IMR-90 (cell line): ENCODE results near the gene HSPA9. TPM values are rescaled to one million over a fixed set of nuclear protein-coding genes. Genes with fewer than 3 reads are reported as not detected.
A peak's percentile ranks its signal among the peaks of the same experiment; 100 is the strongest.

ENCODE experiments used
- ATAC-seq: fragments of 200-7000 bp; cut with Tn5 transposase; 2 replicates; pipeline ENCODE4 v1.9.1; 2020; ENCODE audit warnings: low read depth, mild to moderate bottlenecking, moderate library complexity
- BruUV-seq: library from RNA; stranded (reverse); fragments of 400-500 nt; replicated peaks from 2 replicates; lab custom pipeline; 2021; lab: Mats Ljungman, UMichigan
- CTCF ChIA-PET: fragments of 300-600 bp; formaldehyde crosslinking; extraction: SDS; loops from one replicate; lab custom pipeline; 2021; ENCODE audit warnings: antibody characterized with exemption; lab: Yijun Ruan, JAX
- POLR2A ChIA-PET: fragments of 300-600 bp; sonication (Branson Sonifier 250); formaldehyde crosslinking; loops from one replicate; lab custom pipeline; 2022; ENCODE audit warnings: antibody characterized with exemption; ENCODE audit not compliant: unreplicated experiment; lab: Charles Lee
- DNase-seq: peaks from one replicate; pipeline ENCODE4 v3.0.0; 2013
- H2AFZ ChIP-seq: replicated peaks from 2 replicates; pipeline ENCODE3; 2013; ENCODE audit warnings: low read length, mild to moderate bottlenecking; ENCODE audit not compliant: poor library complexity
- H2AK5ac ChIP-seq: 2 replicates; pipeline ENCODE4 v1.6.1; 2013; ENCODE audit warnings: low read depth, low read length, inconsistent platforms
- H2AK9ac ChIP-seq: replicated peaks from 2 replicates; pipeline ENCODE3; 2013; ENCODE audit warnings: mild to moderate bottlenecking, low read depth, low read length, moderate library complexity; ENCODE audit not compliant: poor library complexity
- H2BK120ac ChIP-seq: 2 replicates; pipeline ENCODE4 v1.6.1; 2013; ENCODE audit warnings: low read depth, low read length, inconsistent platforms
- H2BK15ac ChIP-seq: 3 replicates; pipeline ENCODE4 v1.6.1; 2013; ENCODE audit warnings: low read depth, low read length, inconsistent platforms
- H2BK20ac ChIP-seq: 2 replicates; pipeline ENCODE4 v1.6.1; 2013; ENCODE audit warnings: low read depth, mild to moderate bottlenecking, inconsistent platforms, low read length, moderate library complexity
- H2BK5ac ChIP-seq: 2 replicates; pipeline ENCODE4 v1.6.1; 2013; ENCODE audit warnings: mild to moderate bottlenecking, low read depth, low read length, inconsistent platforms; ENCODE audit not compliant: poor library complexity, severe bottlenecking
- H3K14ac ChIP-seq: replicated peaks from 2 replicates; pipeline ENCODE4 v1.6.1; 2013; ENCODE audit warnings: low read depth, low read length, inconsistent platforms
- H3K18ac ChIP-seq: 2 replicates; pipeline ENCODE4 v1.6.1; 2013; ENCODE audit warnings: low read depth, low read length, control low read depth
- H3K23ac ChIP-seq: 2 replicates; pipeline ENCODE4 v1.6.1; 2013; ENCODE audit warnings: low read depth, low read length, inconsistent platforms
- H3K27ac ChIP-seq: 2 replicates; pipeline ENCODE4 v1.5.1; 2013; ENCODE audit warnings: mild to moderate bottlenecking, control low read depth, low read length; ENCODE audit not compliant: insufficient read depth
- H3K27me3 ChIP-seq: 2 replicates; pipeline ENCODE4 v1.6.1; 2013; ENCODE audit warnings: low read length; ENCODE audit not compliant: control insufficient read depth, insufficient read depth
- H3K36me3 ChIP-seq: 2 replicates; pipeline ENCODE4 v1.6.1; 2013; ENCODE audit warnings: low read length, mixed read lengths; ENCODE audit not compliant: control insufficient read depth, insufficient read depth
- H3K4ac ChIP-seq: 2 replicates; pipeline ENCODE4 v1.6.1; 2013; ENCODE audit warnings: low read depth, low read length, inconsistent platforms
- H3K4me1 ChIP-seq: 2 replicates; pipeline ENCODE4 v1.6.1; 2013; ENCODE audit warnings: low read length, mixed read lengths; ENCODE audit not compliant: control insufficient read depth, insufficient read depth
- H3K4me2 ChIP-seq: 2 replicates; pipeline ENCODE4 v1.6.1; 2013; ENCODE audit warnings: low read depth, mild to moderate bottlenecking, control low read depth, low read length, moderate library complexity
- H3K4me3 ChIP-seq: 2 replicates; pipeline ENCODE4 v1.5.1; 2013; ENCODE audit warnings: low read depth, mild to moderate bottlenecking, control low read depth, low read length, moderate library complexity; ENCODE audit not compliant: insufficient read depth
- H3K56ac ChIP-seq: 2 replicates; pipeline ENCODE4 v1.6.1; 2013; ENCODE audit warnings: low read length, inconsistent platforms; ENCODE audit not compliant: insufficient read depth; ENCODE audit errors: extremely low read depth
- H3K79me1 ChIP-seq, 2 experiments: 2 replicates each; pipeline ENCODE4 v1.6.1; 2013; ENCODE audit warnings: low read length in 2 of 2, inconsistent platforms in 1 of 2, low read depth in 1 of 2
- H3K9ac ChIP-seq: 2 replicates; pipeline ENCODE4 v1.6.1; 2013; ENCODE audit warnings: low read depth, low read length, control low read depth
- H3K9me1 ChIP-seq: 2 replicates; pipeline ENCODE4 v1.6.1; 2013; ENCODE audit warnings: low read length, inconsistent platforms; ENCODE audit not compliant: insufficient read depth
- H3K9me3 ChIP-seq: 2 replicates; pipeline ENCODE4 v1.6.1; 2013; ENCODE audit warnings: low read length; ENCODE audit not compliant: control insufficient read depth, insufficient read depth
- H4K20me1 ChIP-seq: 2 replicates; pipeline ENCODE4 v1.6.1; 2013; ENCODE audit warnings: low read length, inconsistent platforms; ENCODE audit not compliant: insufficient read depth
- H4K5ac ChIP-seq: 2 replicates; pipeline ENCODE4 v1.6.1; 2013; ENCODE audit warnings: mild to moderate bottlenecking, low read depth, low read length, control low read depth
- H4K8ac ChIP-seq, 2 experiments: 2 replicates each; pipeline ENCODE4 v1.6.1; 2013; ENCODE audit warnings: low read depth in 2 of 2, low read length in 2 of 2, control low read depth in 1 of 2, inconsistent platforms in 1 of 2
- H4K91ac ChIP-seq: 2 replicates; pipeline ENCODE4 v1.6.1; 2013; ENCODE audit warnings: low read depth, low read length, inconsistent platforms; ENCODE audit not compliant: insufficient read depth
- CEBPB ChIP-seq: IDR thresholded peaks from 2 replicates; pipeline ENCODE4 v1.6.1; 2012; ENCODE audit warnings: low read depth, low read length, improper control_type of control experiment
- CHD1 ChIP-seq: IDR thresholded peaks from 2 replicates; pipeline ENCODE4 v1.6.1; 2012; ENCODE audit warnings: low read depth, low read length, improper control_type of control experiment
- POLR2A ChIP-seq: IDR thresholded peaks from 2 replicates; pipeline ENCODE4 v1.6.1; 2012; ENCODE audit warnings: mild to moderate bottlenecking, low read depth, low read length
- RAD21 ChIP-seq: IDR thresholded peaks from 2 replicates; pipeline ENCODE4 v1.6.1; 2012; ENCODE audit warnings: low read length, improper control_type of control experiment
- RFX5 ChIP-seq: IDR thresholded peaks from 2 replicates; pipeline ENCODE4 v1.8.0; 2012; ENCODE audit warnings: low read depth, mild to moderate bottlenecking, low read length, moderate library complexity
- WGBS, 2 experiments: methylation state at CpG; one replicate each; pipeline versions ENCODE4 v1.1.5 to v1.1.7; 2013; ENCODE audit warnings: missing lambda C conversion rate in 2 of 2; ENCODE audit not compliant: insufficient read length in 1 of 2; ENCODE audit errors: extremely low coverage in 2 of 2; 5-methylcytosine and 5-hydroxymethylcytosine counted together
- dilution Hi-C: fragments of 300-500 bp; cut with HindIII; formaldehyde crosslinking; loops from one replicate; pipeline ENCODE4 v1.14.3; 2018; ENCODE audit warnings: low sequenced_read_pairs; ENCODE audit not compliant: unreplicated experiment
- in situ Hi-C: fragments of 300-500 bp; cut with MboI; formaldehyde crosslinking; loops from 3 replicates; pipeline ENCODE4 v1.14.3; 2019; ENCODE audit warnings: low sequenced_read_pairs, inconsistent platforms, mixed read lengths
- intact Hi-C: fragments of 100-400 bp; cut with micrococcal nuclease; formaldehyde crosslinking; loops from 2 replicates; pipeline ENCODE4 v1.10.0; 2022
- polyA plus RNA-seq, 3 experiments: library from polyadenylated mRNA; depleted of rRNA; stranded (reverse); fragments of >200 nt; gene quantifications; 2 replicates each; pipeline ENCODE4 v1.2.3, GENCODE V29; 2012; ENCODE audit warnings: low replicate concordance in 1 of 3
- total RNA-seq: library from RNA; depleted of rRNA; stranded (reverse); fragments of >200 nt; gene quantifications from 2 replicates; pipeline ENCODE4 v1.2.3, GENCODE V29; 2012

Gene HSPA9
- total and polyA plus RNA-seq, 2 of the 4 experiments (the other 2 are of a cell fraction), result 157 to 472 TPM

DNA sequence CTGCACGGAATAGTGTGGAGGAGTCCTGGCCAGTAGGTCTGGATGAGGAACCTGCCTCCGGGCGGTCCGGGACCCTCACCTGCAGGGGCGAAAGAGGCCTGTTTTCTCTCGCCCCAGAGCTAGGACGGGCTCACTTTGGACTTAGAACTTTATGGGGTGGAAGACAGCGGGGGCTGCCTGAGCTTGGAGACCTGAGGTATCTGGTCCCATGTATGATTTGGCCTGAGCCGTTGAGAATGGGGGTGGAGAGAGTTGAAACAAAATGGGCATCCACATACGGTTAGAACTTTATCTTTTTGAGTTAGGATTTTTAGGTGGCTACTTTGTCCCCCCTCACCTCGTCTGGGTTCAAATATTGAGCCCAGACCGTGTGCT, 31.5 kb downstream of the HSPA9 start:
- Histone ChIP-seq H2BK5ac (peak overlapping the region; percentile 94), H2BK120ac (peak overlapping the region; percentile 96), H3K9ac (peak overlapping the region; percentile 90), H3K27ac (peak overlapping the region; percentile 92), H4K8ac (peak overlapping the region; percentile 93 to 99), H3K14ac (peak overlapping the region; percentile 100), H3K4me1 (peaks cover 6% of the 10 kb centered on the region), H3K9me1 (peaks cover 10% of the 10 kb centered on the region; the same call in 1 of the 2 replicates), H2BK20ac (0 out of 2 replicates have a peak overlapping the region, but pooled peaks have one; percentile 23), H3K18ac (peak overlapping the region; percentile 87; the same call in 1 of the 2 replicates), H2AK5ac (peak overlapping the region; percentile 86), H4K91ac (peak overlapping the region; percentile 97), H2AK9ac (peak overlapping the region; percentile 99), H3K23ac (peak overlapping the region; percentile 100), H3K79me1 (peaks cover 9 to 57% of the 10 kb centered on the region in 2 experiments; a peak in 3 of 4 replicates), H4K20me1 (peaks cover 37% of the 10 kb centered on the region), H3K9me3 (no peaks in the 10 kb centered on the region), H3K4ac (peak overlapping the region; percentile 100), H4K5ac (peak overlapping the region; percentile 79), H2BK15ac (peak overlapping the region; percentile 94; the same call in 2 of the 3 replicates), H2AFZ (peak overlapping the region; percentile 98), H3K27me3 (no peaks in the 10 kb centered on the region), H3K4me3 (peak overlapping the region; percentile 62), H3K36me3 (no peaks in the 10 kb centered on the region), H3K4me2 (peak overlapping the region; percentile 94), H3K56ac (peak overlapping the region; percentile 100)
- dilution Hi-C loops (no loop called here), intact Hi-C loops (loop anchor here (1.0 kb wide), 1 partner anchor 79 kb away; no protein-coding TSS in a partner anchor), in situ Hi-C loops (no loop called here)
- TF ChIP-seq RAD21 (no peak), CHD1 (peak; percentile 95; the same call in 1 of the 2 replicates), RFX5 (no peak), CEBPB (no peak), POLR2A (peak; percentile 92)
- ChIA-PET POLR2A (interaction anchor here (2.3 kb wide), 1 partner anchor 78 kb away, joined by 7 read pairs; the partner anchor contains the start of gene EGR1), CTCF (interaction anchor here (0.7 to 1.3 kb wide), 5 partner anchors 9 to 729 kb away, joined by 3 read pairs; no protein-coding TSS in a partner anchor)
- ATAC-seq (peak; percentile 62), DNase-seq (no peak)
- WGBS, 2 experiments, result no CpG with 5 or more reads among the region's 12 CpGs
- TSS peak; percentile 82 for BruUV-seq
